Stimulated activated CD4-positive, alpha-beta T cell treated with anti-CD3 and anti-CD28 coated beads, Interleukin-4, amount 100 ng/mL, for 4 hours (primary cell): ENCODE measurements around the gene MYDGF.

Experiments
- DNase-seq, 2 experiments: peaks; one replicate each; pipeline ENCODE4 v3.0.0-alpha.2; 2020

The MYDGF gene

DNA sequence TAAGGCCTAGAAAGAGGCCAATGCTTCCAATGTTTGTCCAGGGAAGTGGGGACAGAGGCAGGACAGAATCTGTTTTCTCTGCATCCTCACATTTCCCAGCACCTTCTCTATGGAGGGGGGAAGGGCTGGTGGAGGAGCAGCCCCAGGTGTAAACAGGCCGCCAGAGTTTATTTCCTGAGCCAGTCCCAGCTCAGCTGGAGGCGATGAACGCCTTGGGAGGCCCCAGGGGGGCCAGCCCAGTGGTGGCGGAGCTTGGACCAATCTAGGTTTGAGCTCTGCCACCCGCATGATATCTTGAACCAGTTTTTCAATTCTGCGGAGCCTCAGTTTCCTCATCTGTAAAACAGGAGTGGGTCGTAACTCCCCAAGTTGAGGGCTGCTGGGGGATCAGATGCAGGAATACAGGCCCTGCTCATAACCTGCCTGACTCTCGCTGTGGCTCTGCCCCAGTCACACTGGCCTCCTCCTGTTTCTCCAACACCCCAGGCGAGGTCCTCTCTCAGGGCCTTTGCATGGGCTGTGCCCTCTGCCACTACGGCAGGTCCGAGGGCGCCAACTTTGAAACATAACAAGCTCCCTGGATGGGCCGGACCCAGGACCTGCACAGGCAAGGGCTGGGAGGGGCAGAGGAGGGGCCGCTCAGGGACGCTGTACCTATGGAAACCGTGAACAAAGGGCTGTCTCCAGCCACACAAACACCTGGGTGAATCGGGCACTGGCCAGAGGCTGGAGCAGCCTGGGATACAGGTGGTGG is 29.7 kb downstream of the MYDGF start:
- no peak for DNase-seq

DNA sequence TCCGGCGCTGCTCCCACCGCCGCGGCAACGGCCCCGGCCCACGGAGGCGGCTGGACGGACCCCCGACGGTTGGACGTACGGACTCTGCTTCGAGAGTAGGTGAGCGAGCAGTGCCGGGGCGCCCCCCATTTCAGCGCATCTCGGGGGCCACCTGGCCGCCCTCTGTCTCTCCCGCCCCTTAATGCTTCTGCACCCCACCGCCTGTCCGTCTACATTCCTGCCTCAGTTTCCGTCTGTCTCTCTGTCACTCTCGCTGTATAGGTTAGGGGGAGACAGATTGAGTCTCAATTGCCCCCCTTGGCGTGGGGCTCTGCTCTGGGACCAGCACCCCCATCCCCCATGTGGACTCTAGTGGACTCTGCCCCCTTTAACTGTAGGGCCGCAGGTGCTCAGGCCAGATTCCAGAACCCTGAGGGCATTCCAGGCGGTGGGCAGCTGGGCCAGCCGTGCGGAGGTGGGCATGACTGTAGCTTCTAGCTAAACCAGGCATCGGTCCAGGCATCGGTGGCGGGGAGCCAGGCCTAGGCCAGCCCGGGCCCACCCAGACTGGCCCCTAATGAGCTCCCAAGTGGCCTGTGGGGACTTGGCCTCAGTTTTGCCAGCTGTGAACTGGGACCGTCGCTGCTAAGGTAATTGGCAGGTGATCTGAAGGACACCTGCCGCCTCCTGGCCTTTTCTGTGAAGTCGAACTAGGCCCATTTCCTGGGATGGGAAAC is 30.5 kb downstream of the MYDGF start:
- no peak for DNase-seq

DNA sequence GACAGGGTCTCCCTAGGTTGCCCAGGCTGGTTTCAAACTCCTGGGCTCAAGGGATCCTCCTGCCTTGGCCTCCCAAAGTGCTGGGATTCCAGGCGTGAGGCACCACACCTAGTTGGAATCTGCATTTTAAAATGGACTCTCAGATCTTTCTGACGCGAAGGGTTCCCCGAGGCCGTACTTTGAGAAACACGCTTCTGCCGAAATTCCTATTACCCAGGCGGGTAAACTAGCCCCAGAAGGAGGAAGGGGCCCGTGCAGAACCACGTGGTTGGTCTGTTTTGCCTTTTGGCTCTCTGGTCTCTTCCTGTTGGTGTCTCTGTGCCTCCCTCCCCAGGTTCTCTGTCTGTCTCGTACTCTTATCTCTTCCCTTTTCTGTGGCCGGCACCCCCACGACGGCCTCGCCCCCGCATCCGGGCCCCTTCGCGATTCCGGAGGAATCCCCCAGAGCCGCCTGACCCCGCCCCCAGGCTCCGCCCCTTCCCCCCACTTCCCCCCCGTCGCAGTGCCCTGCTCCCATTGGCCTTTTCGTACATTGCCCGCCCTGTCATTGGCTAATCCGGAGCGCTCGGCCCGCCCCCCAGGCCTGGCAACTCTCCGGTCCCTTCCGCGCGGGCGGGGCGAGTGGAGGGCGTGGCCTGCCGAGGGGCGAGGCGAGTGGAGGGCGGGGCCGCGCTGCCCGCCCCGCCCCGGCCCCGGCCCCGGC is 31.2 kb downstream of the MYDGF start, which contains the start of gene TNFAIP8L1:
Gene TNFAIP8L1 (plus strand): TSS at position 689 of the 703 bp plus-strand sequence. CDS start 12,354 bp downstream, outside the sequence.
- peak; percentile 98 to 99 for DNase-seq

DNA sequence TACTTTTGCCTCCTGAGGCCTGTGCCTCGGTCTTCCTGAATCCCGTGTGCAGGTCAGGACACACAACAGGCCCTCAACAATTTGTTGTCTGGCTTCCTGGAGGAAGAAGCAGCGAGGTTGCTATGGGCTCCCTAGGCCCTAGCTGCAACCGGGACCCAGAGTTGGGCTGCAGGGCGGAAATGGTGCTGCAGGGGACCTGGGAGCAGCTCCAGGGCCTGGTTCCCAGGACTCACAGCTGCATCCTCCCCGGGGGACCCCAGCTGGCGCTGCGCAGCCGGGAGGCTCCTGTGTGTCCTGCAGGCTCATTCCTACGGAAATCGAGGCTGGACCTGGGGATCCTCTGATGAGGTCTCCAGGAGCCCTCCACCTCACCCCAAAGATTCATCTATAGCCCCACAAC is 31.8 kb downstream of the MYDGF start:
- no peak for DNase-seq

DNA sequence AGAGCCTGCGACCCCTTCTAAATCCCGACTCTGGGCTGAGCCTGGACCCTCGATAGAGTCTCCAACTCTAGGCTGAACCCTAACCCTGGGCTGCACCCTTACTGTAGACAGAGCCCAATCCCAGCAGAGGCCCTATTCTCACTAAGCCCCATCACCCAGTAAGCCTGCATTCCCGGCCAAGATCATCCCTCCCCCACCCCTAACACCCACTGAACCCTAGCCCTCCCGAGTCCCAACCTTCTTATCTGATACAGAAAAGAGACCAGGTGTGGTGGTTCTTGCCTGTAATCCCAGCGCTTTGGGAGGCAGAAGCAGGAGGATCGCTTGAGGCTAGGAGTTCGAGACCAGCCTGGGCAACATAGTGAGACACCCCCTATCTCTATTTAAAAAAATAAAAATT is 33.4 kb downstream of the MYDGF start:
- no peak for DNase-seq

DNA sequence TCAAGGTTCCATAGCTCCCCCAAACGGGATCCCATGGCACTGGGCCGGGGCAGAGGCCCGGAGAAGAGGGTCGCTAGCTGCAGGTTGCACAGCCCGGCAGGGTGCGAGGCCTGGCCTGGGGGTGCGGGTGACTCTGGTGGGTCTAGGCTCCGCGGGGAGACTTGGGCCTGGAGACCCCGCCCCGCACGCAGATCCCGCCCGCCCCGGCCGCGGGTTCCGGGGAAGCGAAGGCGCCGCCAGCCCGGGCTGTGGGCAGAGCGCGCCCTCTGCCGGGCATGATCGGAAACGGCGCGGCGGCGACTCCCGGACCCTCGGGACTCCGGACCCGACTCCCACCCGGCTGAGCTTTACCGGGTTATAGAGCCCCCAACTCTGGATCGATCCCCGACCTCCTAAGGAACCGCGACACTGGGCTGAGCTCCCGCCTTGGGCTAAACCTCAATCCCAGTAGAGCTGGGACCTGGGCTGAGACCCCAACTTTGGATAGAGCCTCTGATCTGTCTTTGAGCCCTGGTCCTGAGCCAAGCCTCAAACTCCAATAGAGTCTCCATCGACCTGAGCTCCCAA is 33.9 kb downstream of the MYDGF start:
- peak; percentile 56 to 82 for DNase-seq

DNA sequence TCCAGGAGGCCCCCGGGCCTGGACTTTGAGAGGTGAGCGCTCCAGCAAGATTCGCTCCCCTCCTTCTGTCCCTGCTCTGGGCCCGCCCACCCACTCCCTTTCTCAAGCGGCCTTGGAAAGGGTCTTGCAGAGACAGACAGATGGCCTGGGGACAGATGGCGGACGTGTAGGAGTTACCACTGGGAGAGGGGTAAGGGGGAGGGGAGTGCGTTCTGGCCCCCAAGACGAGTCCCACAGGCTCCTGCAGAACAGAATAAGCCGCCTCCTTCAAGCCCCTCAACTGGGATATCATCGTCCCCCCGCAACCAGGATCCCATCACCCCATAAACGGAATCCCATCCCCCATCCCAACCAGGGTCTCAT is 34.4 kb downstream of the MYDGF start:
- DNase-seq = no peak

DNA sequence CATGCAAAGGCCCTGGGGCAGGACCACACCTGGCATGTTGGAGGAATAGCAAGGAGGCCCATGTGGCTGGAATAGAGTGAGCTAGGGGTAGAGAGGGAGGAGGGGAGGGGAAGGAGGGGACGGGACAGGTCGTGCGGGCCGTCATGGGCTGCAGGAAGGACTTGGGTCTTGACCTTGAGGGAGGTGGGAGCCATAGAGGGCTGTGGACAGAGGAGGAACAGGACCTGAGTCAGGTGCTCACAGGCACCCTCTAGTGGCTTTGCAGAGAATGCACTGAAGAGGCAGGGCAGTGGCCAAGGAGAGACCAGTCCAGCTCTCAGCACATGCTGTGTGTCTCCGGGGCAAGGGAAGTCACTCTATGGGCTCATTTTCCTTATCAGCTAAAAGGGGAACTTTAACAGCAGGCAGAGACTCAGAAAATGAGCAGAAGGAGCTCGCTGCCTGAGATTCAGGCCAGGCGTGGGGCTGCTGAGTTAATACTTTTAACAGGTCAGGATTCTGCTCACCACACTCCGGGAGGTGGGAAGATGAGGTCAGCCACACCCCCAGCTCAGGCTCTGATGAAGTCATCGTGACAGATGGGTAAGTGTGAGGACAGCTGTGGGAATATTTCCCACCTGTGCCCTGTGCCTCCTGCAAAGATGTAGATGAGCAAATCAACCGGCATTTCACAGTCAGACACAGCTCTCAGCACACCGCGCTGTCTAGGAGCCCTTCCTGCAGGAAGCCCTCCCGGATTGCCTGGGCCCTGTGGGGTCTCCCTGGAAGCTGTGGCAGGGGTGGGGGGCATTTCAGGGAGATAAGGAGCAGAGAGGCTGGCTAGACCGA is 36.8 kb downstream of the MYDGF start:
- peak in 1 of 2 experiments; percentile 29 for DNase-seq

DNA sequence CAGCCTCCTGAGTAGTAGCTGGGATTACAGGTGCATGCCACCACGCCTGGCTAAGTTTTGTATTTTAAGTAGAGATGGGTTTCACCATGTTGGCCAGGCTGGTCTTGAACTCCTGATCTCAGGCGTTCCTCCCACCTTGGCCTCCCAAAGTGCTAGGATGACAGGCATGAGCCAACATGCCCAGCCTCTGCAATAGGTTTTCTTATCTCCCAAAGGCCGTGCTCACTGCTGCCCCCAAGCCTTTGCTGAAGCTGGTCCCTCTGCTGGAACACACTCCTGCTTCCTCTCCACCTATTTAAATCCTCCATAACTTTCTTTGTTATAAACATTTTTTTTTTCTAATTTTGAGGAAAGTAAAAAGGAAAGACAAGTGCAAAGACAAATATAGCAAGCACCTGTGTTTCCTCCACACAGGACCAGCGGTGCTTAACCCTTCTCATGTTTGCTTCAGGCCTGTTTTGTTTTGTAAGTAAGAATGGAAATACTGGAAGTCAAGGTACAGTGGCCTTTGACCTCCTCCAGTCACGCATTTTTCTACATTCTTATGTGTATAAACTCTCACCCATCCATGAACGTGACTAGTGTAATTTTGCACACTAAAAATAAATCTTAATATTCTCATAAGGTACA is 45.3 kb downstream of the MYDGF start:
- DNase-seq = no peak

DNA sequence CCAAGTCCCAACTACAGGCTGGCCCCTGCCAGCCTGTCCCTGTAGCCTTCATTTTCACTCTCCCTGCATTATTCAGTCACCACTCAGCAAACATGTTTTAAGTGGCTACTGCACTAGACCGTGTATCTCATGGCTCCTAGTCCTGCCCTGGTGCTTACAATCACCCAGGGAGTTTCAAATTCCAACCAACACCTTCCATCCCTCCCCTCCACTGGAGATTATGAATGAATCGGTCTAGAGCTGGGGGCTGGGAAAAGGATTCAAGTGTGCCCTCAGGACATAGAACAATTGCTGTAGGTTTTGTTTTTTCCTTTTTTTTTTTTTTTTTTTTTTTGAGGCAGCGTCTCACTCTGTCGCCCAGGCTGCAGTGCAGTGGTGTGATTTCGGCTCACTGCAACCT is 45.8 kb downstream of the MYDGF start:
- no peak for DNase-seq

DNA sequence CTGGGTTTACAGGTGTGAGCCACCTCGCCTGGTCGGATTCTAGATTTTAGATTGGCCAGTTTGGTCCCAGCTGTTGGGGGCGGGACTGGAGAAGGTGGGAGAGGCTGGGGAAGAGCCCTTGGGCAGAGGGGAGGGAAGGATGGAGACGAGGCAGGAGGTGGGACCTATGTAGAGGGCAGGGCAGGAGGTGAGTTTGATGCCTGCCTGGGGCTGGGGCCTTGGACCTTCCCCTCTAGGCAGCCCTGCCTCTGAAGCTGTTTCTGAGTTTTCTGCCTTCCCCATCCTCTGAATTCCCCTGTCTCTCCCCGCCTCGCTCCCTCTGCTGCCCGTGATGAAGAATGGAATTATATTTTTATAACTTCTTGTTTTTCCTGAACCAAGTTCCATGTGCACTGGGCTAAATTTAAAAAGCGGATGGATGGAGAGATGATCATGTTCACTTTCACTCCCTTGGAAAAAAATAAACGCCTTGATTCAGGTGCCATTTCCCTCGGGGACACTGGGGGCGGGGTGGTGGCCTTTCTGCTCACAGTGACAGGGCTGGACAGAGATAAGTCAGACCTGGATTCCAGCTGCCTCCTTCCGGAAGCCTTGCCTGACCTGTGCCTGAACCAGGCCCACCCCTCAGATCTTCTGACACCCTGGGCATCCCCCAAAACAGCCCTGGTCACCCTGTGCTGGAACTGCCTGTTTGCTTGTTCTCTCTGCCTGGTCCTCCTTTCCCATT is 47.3 kb downstream of the MYDGF start:
- DNase-seq = no peak

DNA sequence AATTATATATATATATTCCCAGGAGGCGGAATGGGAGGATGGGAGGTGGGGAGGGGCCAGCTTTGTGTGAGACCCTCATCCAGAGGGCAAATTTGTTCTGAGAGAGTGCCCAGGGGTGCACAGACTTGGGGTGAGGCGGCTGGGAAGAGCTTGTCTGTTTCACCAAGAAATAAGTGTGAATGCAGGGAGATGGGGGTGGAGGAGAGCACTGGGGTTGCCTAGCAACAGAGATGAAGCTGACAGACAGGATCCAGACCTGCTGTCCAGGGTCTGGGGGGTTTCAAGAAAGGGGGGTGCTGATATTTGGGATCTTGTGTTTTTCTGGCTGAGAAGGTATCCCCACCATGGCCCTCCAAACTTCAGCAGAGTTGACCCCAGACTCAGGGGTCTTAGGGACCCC is 49.5 kb downstream of the MYDGF start:
- no peak for DNase-seq

DNA sequence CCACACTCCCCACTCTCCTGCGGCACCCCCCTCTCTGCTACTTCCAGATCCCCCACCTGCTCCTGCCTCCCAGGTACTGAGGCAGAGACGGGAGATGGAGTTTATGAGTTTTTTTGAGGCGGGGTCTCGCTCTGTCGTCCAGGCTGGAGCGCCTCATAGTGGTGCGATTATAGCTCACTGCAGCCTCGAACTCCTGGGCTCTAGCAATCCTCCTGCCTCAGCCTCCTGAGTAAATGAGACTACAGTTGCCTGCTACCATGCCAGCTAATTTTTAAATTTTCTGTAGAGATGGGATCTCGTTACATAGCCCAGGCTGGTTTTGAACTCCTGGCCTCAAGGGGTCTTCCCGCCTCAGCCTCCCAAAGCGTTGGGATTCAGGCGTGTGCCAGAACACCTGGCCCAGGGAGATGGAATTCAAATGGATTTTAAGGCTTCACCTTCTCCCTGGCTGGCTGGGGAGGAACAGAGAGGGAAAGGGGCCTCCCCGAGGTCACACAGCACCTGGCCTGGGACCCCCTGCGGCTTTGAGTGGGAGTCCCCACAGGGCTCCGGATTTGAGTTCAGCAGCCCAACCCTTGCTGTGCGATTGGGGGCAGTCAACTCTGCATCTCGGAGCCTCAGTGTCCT is 50.4 kb downstream of the MYDGF start:
- DNase-seq = no peak

DNA sequence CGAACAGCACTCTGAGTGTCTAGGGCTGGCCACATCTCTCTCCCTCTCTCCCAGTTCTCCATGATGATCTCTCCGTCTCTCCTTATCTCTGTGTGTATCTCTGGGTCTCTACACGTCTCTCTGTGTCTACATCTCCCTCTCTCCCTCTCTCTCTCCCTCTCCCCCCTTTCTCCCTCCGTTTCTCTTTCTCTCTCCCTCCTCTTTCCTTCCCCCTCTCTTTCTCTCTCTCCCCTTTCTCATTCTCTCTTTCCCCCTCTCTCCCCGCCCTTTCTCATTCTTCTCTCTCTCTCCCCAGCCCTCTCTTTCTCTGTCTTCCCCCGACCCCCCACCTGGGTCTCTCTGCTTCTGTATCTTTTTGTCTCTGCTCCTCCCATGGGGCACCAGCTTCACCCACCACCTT is 52.1 kb downstream of the MYDGF start:
- DNase-seq = no peak

DNA sequence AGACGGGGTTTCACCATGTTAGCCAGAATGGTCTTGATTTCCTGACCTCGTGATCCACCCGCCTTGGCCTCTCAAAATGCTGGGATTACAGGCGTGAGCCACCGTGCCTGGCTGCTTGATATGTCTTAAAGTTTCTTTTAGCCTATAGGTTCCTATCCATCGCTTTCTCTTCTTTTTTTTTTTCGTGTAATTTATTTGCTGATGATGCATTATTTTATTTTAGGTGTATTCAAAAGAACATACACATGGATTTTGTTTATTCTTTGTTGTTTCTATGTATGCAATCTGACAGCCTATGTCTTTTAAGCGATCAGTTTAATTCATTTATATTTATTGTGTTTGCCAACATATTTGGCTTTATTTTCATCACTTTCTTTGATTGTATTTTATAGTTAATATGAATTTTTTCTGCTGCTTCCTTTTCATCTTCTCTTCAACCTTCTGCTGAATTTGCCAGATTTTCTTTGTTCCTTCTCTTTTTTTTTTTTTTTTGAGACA is 56.8 kb downstream of the MYDGF start:
- no peak for DNase-seq

DNA sequence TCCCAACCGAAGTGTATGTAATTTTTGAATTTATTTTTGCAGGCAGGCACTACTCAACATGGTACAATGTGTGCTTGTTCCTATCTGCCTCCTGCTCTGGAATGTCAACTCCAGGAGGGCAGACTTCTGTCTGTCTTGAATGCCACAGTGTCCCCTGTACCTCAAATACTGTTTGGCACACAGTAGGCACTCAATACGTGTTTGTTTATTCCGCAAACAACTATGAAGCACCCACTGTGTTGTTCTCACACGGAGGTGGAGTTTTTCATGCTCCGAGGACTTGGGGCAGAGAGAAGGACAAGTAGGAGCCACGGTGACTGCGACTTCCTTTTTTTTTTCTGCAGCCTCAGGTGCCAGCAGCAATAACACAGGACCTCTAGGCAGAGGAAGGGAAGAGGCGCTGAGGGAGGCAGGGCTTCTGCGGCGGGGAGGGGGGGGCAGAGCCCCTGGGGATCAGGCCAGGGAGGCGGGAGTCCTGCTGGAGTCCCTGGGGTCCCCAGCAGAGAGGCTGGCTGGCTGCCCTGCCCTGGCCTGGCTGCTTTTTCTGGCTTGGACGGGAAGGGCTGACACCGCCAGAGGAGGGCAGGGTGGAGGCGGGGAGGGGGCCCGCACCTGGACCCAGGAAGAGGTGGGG is 60.1 kb downstream of the MYDGF start:
- no peak for DNase-seq
